ENCODE data around the gene PKP2.
"Not testable (repeated sequence)": the region's sequence is repeated elsewhere in the genome, so short reads cannot be mapped to it uniquely, and the experiment has no call there.

Gene PKP2

DNA sequence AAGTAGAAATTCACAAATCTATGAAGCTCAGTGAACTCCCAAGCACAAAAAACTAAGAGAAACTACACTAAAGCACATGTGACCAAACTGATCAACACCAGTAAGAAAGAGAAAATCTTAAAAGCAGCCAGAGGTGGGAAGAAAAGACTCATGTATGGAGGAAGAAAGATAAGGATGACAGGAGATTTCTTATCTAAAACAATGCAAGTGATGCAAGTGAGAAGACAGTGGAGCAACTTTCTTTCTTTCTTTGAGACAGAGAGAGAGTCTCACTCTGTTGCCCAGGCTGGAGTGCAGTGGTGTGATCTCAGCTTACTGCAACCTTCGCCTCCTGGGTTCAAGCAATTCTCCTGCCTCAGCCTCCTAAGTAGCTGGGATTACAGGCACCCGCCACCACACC is 34.9 kb downstream of the PKP2 start:
- DNase-seq, result not testable (repeated sequence)

DNA sequence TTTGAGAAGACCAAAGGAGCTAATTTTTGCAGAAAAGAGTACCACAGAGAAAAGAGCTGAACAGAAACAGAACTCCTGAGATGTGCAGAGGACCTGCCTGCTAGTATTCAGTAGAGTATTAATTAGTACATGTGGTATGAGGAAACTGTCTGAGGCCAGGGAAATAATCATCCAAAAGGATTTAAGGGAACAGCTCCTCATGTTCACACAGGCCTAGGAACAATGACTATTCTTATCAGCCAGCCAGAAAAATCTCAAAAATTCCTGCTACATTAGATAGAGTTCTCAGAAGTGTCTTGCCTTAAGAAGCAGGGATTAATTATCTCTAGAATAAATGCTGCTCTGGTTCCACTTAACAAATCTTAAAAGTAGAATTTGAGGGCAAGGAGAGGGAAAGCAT is 36.4 kb downstream of the PKP2 start:
- no peak for DNase-seq

DNA sequence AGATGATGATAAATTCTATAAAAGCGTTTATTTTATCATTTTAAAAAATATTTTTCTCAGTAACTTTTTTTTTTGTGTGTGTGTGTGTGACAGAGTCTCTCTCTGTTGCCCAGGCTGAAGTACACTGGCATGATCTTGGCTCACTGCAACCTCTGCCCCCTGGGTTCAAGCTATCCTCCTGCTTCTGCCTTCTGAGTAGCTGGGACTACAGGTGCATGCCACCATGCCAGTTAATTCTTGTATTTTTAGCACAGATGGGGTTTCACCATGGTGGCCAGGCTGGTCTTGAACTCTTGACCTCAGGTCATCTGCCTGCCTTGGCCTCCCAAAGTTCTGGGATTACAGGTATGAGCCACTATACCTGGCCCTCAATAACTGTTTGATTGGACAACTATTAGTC is 37.2 kb downstream of the PKP2 start:
- DNase-seq, result no peak

DNA sequence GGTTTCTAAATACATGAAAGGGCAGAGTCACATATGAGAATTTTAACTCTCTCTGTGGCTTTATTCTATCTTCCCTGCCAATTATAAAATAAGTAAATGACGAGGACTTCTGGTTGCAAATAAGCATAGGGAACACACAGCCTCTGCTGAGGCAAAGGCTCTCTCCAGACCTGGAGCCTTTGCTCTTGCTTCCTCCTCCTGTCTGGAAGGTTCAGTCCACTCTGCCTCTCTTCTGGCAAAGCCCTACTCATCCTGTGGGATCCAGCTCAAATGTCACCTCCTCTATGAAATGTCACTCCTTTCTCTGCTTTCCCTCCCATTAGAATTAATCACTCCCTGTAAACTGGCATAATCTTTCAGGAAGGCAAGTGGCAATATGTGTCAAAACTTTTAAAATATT is 41.9 kb downstream of the PKP2 start:
- no peak for DNase-seq

DNA sequence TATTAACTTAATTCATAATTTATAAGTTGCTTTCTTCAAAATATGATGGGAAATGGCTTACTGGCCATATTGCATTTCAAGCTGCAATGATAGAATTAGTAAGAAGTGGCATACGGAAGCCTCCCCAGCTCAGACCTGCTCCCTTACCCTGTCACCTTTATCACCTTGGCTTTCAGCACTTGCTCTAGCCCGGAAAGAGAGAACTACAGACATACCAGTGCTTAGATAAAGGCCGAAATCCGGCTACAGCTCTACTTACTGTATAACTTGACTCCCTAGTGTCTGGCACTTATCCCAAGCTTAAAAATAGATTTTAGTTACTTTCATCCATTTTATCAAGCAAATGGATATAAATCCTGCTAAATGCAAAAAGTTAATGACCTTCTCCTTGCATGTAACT is 42.5 kb downstream of the PKP2 start:
- no peak for DNase-seq

DNA sequence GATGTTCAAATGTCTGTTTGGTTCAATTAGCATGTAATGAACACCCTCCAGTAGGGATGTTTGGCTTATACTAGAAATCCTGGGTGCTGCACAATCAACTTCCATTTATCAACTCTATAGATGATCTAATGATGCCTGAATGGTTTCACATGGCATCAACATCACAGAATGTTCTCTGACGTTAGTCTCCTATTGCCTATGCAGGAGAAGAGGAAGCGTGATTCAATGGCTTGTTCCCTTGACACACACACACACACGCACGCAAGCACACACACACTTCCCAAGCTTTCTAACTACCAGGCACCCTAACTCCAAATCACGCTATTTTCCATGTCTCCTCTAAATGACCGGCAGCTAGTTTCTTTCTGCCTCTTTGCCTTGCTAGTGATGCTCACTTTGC is 49.3 kb downstream of the PKP2 start:
- no peak for DNase-seq

DNA sequence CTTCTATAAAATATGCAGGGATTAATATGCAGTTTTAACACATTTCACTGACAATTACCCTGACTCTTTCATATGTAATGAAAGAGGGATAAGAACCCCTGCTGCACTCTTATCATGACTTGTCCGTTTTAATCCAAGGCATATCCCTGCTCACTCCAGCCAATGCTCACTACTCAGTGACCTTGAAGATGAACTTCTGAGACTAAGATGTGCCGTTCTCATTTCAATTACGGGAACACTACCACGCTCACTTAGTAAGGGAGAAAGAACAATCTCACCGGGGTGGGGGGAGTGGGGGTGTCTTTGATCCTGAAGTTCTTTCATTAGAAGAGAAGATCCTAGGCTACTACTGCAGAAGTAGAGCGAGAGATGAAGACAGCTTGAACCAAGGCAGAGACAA is 50.5 kb downstream of the PKP2 start:
- no peak for DNase-seq

DNA sequence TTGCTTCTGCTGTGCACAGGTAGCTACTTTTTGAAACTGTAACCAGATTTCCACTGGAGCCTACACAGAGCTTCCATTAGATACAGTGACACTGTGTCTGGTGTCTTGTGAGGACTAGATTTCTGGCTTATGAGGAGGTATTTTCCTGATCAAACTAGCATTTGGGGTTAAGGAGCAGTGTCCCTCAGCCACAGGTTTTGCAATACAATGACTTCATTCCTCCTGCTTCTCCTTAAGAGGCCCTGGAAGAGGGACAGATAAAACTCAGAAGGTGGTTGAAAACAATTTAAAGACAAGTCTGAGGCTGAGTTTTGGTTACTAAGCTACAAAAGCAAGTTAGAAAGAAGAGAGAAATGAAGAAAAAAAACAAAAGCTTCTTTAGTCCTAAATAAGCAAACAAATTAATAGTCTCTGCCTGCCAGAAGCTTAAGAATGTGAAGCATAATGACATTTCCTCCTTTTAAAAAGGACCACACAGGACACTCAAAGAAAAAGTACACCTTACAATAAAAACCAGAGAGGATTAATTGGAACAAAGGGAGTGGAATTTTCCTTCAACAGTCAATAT is 53.0 kb downstream of the PKP2 start:
- DNase-seq, result no peak

DNA sequence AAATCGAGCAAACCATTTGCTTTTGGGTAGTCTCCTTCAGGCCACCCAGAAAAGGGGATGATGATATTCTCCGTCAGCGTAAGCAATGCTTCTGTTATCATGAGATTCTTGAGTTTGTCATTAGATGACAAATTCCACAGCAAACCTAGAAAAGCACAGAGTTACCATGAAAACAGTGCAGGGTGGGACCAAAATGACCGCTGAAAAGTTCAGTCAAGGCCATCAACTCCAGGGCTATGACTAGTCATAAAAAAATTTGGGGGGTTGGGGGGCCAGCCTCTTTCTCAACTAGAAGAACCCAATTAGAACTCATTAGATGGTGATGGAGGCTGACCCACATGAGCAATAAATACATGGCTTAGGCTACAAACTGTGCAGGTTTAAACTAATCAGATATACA is 55.5 kb downstream of the PKP2 start:
- no peak for DNase-seq

DNA sequence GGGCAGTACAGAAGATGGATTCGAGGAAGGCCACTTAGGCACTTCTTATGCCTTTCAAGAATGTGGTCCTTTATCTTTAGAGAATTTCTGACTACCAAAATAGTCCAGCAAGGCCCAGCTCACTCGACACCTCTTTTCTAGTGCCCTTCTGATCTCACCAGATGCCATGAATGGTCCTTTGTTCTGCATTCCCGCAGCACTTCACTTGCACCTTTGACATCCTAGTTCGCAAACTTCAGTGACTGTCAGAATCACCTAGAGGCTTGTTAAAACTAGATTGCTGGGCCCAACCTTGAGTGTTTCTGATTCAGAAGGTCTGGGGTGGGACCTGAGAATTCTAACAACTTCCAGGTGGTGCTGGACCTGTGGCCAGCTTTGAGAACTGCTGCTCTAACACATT is 56.7 kb downstream of the PKP2 start:
- no peak for DNase-seq

DNA sequence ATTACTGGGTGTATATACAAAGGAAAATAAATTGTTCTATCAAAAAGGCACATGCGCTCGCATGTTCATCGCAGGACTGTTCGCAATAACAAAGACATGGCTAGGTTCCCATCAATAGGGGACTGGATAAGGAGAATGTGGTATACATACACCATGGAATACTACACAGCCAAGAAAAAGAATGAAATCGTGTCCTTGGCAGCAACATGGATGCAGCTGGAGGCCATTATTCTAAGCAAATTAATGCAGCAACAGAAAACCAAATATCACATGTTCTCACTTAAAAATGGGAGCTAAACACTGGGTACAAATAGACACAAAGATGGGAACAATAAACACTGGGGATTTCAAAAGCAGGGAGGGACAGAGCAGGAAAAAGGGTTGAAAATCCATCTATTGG is 58.6 kb downstream of the PKP2 start:
- DNase-seq, result no peak

DNA sequence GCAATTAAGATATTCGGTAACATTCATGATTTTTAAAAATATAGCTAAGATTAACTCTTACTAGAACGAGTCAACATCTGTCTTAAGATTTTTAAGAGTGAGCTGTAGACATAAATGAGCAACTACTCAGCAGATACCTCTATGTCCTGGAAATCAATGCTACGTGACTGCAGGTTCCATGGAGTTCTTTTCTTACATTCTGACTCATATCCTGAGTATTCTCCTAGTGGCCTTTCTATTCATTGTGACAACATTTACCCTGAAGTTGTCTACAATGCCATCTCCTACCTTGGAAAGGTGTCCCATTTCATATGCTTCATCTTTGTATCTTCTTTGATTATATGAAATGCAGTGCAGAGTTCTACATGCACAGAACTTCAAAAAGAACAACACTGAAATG is 59.9 kb downstream of the PKP2 start:
- no peak for DNase-seq

DNA sequence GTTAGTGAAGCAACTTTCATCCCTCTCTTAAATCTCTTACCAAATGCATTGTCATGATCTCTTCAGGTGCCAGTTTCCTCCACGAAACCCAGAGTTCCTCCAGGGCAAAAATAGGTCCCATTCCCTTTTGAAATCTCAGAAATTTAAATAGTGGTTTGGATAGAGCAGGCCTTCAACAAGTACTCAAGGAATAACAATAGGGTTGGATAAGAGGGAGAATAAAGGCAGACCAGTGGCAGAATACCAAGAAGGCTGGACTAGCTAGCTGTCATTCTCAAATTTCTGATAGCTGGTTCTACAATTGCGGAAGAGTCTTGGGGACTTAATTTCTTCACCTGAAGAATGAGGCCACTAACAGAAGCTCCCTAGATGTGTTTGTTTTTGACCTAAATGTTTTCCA is 62.5 kb downstream of the PKP2 start:
- no peak for DNase-seq

DNA sequence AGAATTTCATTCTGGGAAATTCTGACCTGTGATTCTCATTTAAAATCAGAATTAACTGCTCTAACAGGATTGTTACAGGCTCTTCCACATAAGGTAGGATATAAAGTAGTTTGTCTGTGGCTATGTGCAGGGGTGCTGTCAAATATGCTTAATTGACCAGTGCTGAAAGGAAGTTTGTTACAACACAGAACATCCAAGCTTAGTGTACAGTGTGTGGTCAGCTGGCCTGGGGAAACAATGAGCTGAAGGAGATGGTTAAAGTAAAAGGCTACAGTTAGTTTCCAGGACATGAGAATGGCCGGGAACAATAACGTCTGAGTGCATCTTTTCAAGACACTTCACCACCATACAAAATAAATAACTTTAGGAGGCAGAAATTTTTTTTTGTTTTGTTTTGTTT is 68.0 kb downstream of the PKP2 start:
- no peak for DNase-seq

DNA sequence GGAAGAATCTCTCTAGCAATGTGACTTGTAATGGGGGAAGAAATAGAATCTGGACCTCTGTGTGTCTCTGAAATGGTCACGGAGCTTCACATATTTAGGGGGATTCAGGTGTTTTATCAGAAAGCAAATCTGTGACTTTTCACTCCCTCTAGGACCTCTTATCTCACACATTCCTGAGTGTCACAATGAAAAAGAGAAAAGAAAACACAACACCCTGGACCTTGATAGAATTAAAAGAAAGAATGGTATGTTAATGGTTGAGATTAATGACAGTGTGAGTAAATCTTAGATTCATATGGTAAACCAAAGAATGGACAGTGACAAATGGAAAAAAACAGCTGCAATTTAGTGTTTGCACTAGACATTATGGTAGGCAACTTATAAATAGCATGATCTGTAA is 68.5 kb downstream of the PKP2 start:
- DNase-seq, result no peak

DNA sequence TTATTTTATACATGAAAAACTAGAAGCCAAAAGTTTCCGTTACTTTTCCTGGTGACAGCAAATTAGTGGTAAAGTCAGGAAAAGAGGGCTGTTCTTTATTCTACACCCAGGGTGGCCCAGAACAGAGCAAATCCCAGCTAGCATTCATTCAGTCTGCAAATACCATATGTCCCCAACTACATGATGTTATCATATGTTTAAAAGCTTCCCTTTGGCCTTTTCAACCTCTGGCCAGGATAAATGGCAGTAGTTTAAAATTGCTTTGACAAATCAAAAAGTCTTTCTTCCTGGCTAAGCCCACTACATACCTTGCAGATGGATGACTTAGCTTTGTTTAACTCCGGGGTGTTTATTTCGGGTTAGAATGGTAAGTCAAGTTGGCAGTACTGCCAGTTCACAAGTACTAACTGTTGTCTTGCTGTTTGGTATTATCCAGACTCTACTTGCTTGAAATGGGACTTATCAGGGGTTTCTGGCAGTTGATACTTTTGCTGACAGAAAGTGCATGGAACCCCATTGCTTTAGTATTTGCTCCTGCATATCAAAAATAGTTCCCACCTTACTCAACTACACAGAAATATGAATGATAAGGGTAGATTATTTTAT is 69.7 kb downstream of the PKP2 start:
- DNase-seq, result no peak

DNA sequence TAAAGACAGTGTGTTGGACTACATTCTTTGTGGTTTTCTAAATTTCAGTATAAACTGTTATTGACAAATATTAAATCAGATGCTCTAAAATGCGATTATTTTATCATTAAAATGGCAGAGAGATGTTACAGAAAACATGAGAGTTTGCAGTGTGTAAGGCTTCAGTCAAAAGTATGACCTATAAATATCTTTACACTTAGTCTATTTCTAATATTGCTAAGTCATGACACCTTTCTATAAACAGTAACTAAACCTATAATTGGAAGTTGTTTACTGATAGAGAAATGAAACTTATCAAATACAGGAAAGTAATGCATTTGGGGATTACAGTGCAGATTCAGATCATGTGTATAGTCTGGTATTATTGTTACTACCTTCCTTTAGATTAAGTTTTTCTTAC is 72.0 kb downstream of the PKP2 start:
- no peak for DNase-seq

DNA sequence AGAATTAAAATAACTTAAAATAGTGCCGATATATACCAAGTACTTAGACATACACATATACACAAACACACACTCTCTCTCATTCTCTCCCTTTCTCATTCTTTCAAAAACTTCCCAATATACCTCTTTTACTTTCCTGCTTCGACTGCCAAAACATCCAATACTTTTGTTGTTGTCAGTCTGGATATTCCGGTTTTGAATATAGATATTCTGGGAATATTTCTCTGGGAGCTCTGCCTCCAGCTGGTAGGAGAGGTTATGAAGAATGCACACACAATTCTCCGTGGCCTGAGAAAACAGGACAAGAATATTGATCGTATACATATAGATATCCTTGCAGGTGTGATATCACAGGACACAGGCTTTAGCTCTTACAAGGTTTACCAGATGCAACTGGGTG is 74.2 kb downstream of the PKP2 start:
- DNase-seq, result no peak

DNA sequence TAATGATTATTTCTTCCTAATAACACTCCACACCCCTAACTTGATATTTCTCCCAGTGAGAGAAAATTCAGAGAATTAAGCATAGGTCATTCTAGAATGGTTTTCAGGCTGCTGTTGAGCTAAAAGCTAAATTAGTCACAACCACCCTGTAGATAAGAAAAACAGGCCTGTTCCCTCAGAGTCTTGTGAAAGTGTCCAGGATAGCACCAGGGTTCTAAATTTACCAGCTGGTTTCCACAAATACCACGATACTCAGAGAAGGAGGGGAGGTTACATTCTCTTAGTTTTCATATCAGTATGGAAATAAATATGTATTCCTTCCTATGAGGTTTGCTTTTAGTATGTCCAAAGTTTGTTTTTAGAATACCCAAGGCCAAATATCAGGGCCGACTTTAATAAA is 74.9 kb downstream of the PKP2 start:
- DNase-seq, result no peak

DNA sequence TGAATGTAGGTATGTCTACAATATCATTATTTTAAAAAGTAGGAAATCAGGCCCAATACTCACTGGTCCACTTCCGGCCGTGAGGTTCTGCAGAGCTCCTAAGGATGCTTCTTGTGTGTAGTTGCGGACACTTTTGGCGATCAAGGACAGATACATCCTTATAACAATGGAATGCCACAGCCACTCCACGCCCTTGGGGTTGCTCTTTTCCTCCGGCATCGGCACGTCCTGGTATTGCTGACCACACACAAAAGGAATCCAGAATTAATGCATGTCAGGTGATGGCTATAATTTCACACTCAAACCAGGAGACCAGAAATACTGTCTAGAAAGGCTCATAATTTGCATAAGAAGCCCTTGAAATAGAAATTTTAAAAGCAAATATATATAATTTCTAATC is 75.3 kb downstream of the PKP2 start:
- DNase-seq, result no peak

DNA sequence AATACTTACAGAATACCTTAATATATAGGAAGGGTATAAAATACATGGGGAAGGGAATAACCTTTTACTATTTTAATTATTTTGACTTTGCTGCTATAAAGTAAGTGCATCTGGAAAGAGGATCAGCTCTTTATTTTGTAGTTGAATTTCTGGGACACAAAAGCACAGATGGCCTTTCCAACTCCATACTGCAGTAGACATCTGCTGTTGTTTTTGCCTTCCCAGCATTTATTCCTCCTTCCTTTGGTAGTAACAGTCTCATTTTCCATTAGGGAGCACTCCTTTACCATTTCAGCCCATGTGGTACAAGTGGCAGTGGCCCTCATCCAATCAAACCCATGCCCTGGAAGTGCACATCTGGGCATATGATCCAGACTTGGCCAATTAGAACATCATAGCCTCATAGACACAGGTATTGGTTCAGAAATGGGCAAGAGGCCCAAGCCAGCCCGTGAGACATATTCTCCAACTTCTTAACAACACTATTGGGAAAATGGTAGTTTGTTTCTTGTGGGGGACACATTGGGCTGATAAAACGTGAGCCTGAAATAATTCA is 76.1 kb downstream of the PKP2 start:
- no peak for DNase-seq

DNA sequence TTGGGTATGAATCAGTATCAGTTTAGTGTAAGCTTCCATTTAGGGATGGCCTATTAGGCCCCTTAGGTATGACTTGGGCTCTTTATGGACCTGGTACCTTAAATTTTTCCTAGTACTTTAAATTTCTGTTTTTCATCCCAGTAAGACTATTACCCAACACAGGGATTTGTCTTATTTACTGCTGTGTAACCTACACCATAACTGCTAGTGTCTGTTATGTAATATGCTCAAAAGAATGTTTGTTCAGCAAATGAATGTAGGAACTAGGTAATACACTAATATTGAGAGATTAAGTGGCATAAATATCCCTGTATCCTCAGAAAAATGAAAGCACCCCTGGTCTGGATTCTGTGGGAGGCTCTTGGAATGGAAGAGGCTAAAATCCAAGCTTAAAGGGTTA is 77.2 kb downstream of the PKP2 start:
- DNase-seq, result no peak

DNA sequence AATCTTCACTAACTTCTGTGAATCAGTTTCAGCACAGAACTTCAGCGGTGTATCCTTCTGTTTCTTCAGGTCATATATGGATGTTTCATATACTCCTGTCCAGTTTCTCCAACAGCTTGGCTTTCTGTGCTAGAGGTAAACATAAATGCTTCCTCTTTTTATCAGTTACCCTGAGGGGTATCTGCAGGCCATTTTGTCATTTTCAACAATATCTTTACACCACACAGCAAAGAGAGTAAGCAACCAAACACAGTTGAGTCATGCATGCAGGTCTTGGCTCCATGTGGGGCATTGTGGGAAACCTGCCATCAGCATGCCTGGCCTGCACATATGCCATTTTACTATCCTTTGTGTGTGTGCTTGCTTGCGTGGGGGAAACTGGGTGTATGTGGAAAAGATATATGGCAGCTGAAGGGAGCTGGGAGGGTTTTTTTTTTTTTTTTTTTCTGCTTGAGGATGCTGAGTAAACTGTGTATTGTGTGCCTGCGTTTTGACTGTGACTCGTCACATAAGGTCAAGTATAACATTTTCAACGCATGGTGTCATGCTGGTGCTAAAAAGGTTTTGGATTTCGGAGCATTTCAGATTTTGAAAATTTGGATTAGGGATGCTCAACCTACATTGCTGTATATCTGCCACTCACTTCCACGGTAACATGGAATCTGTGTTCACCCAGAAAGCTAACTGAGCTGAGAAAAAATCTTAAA is 84.7 kb downstream of the PKP2 start:
- DNase-seq, result no peak

DNA sequence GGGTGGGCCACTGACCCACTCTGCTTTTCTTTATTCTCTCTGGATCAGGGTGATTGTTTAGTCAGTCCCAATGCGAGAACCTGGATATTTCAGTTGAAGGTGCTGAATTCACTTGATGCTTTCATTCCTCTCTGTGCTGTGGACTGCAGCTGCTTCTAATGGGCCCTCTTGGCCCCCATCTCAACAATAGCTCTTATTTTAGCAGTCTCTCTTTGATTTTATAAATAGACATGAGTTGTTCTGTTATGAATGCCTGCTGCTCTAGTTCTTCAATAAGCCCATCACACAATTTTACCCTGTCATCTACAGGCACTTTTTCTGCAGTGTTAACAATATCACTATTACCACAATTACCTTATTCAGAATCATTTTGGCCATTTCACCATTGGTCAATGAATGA is 86.7 kb downstream of the PKP2 start:
- no peak for DNase-seq
